Fibroblast of lung (primary cell): Measurements from ENCODE around the gene HINFP.

ENCODE experiments used
- EZH2 ChIP-seq: IDR thresholded peaks from 2 replicates; pipeline ENCODE4 v1.5.1; 2012; ENCODE audit warnings: low read length, control low read depth, mild to moderate bottlenecking; ENCODE audit errors: missing control alignments
- TF ChIP-seq, protein P1 (sequence below), 2 donors: IDR thresholded peaks in 1 of 2; conservative IDR thresholded peaks in 1 of 2; 1 replicate in 1 of 2; 2 replicates in 1 of 2; pipeline ENCODE4 v1.5.1; 2011 to 2012; ENCODE audit warnings: low read length in 2 of 2, control low read depth in 1 of 2, inconsistent platforms in 1 of 2, low read depth in 1 of 2, mild to moderate bottlenecking in 1 of 2

DNA sequence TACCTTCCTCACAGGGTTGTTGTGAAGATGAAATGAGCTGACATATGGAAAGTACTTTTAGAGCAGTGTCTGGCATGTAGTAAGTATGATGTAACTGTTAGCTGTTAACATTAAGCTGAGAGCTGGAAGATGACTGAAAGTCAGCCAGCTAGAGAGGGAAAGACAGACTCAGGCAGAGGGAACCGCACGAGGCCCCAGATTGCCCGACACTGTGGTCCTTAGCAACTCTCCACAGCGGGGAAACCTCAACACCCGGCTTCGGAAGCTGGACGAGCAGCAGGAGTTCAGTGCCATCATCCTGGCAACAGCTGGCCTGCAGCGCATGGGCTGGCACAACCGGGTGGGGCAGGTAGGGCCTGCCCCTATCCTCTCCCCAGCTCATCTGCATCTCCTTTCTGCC lies 30.2 kb upstream of the HINFP start:
- TF ChIP-seq, protein P1, sequence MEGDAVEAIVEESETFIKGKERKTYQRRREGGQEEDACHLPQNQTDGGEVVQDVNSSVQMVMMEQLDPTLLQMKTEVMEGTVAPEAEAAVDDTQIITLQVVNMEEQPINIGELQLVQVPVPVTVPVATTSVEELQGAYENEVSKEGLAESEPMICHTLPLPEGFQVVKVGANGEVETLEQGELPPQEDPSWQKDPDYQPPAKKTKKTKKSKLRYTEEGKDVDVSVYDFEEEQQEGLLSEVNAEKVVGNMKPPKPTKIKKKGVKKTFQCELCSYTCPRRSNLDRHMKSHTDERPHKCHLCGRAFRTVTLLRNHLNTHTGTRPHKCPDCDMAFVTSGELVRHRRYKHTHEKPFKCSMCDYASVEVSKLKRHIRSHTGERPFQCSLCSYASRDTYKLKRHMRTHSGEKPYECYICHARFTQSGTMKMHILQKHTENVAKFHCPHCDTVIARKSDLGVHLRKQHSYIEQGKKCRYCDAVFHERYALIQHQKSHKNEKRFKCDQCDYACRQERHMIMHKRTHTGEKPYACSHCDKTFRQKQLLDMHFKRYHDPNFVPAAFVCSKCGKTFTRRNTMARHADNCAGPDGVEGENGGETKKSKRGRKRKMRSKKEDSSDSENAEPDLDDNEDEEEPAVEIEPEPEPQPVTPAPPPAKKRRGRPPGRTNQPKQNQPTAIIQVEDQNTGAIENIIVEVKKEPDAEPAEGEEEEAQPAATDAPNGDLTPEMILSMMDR (conservative IDR thresholded peaks at IDR 0.05 in 1 of 2, IDR thresholded peaks at IDR 0.05 in 1 of 2; ENCODE audit: low read depth in 1 of 2, low read length in 2 of 2): no peak
- no peak for TF ChIP-seq EZH2
